WTC11 (cell line): Measurements from ENCODE around the gene C9orf40. TPM values are rescaled to one million over a fixed set of nuclear protein-coding genes. Genes with fewer than 3 reads are reported as not detected.

Experiments
- ATAC-seq: fragments of 200-7000 bp; cut with Tn5 transposase; 2 replicates; pipeline ENCODE4 v1.10.0; 2021; ENCODE audit warnings: mild to moderate bottlenecking, moderate library complexity
- CTCF ChIA-PET: fragments of 300-600 bp; sonication (Branson Sonifier 250); formaldehyde crosslinking; loops from one replicate; lab custom pipeline; 2021; ENCODE audit warnings: antibody characterized with exemption; lab: Charles Lee
- POLR2A ChIA-PET: fragments of 350-600 bp; sonication (Branson Sonifier 250); formaldehyde crosslinking; loops from one replicate; lab custom pipeline; 2021; ENCODE audit warnings: antibody characterized with exemption; lab: Charles Lee
- DNase-seq: peaks from one replicate; pipeline ENCODE4 v3.0.0; 2021; ENCODE audit warnings: low spot score
- H3K27ac Mint-ChIP-seq: 2 replicates; pipeline ENCODE4 v1.8.0; 2021; ENCODE audit warnings: mixed read lengths
- H3K27me3 Mint-ChIP-seq: 2 replicates; pipeline ENCODE4 v1.8.0; 2021; ENCODE audit warnings: low read depth, mild to moderate bottlenecking, moderate library complexity, mixed read lengths
- H3K36me3 Mint-ChIP-seq: 2 replicates; pipeline ENCODE4 v1.8.0; 2021; ENCODE audit warnings: mixed read lengths
- H3K4me1 Mint-ChIP-seq: 2 replicates; pipeline ENCODE4 v1.8.0; 2022; ENCODE audit warnings: mixed read lengths
- H3K4me3 Mint-ChIP-seq: 2 replicates; pipeline ENCODE4 v1.8.0; 2021; ENCODE audit warnings: mild to moderate bottlenecking, moderate library complexity, mixed read lengths
- H3K9me3 Mint-ChIP-seq: 2 replicates; pipeline ENCODE4 v1.8.0; 2021; ENCODE audit warnings: mixed read lengths
- CBFB ChIP-seq: sonication (generic); formaldehyde crosslinking; IDR thresholded peaks from 2 replicates; pipeline ENCODE4 v1.8.1; 2022; ENCODE audit warnings: mild to moderate bottlenecking, low read depth, missing genetic modification reagents
- GABPB1 ChIP-seq: sonication (generic); formaldehyde crosslinking; IDR thresholded peaks from 2 replicates; pipeline ENCODE4 v1.8.1; 2023; ENCODE audit warnings: mild to moderate bottlenecking, missing genetic modification reagents
- GRHL2 ChIP-seq: fragments of 250-450 bp; sonication (Bioruptor Pico); IDR thresholded peaks from 2 replicates; pipeline ENCODE4 v1.8.0; 2022; ENCODE audit warnings: mild to moderate bottlenecking, moderate library complexity; ENCODE audit not compliant: insufficient replicate concordance, severe bottlenecking
- GTF2I ChIP-seq: fragments of 250-450 bp; sonication (Bioruptor Pico); conservative IDR thresholded peaks from 2 replicates; pipeline ENCODE4 v1.4.0; 2021; ENCODE audit warnings: mild to moderate bottlenecking
- HMGA2 ChIP-seq: fragments of 250-450 bp; sonication (Bioruptor Pico); IDR thresholded peaks from 2 replicates; pipeline ENCODE4 v1.4.0; 2021; ENCODE audit warnings: mild to moderate bottlenecking, moderate library complexity
- NFATC4 ChIP-seq: fragments of 250-450 bp; sonication (Bioruptor Pico); IDR thresholded peaks from 2 replicates; pipeline ENCODE4 v1.9.0; 2021; ENCODE audit warnings: mild to moderate bottlenecking
- NFE2L1 ChIP-seq: sonication (generic); formaldehyde crosslinking; IDR thresholded peaks from 2 replicates; pipeline ENCODE4 v1.8.1; 2023; ENCODE audit warnings: missing genetic modification reagents
- NR2C2 ChIP-seq: sonication (generic); formaldehyde crosslinking; IDR thresholded peaks from 2 replicates; pipeline ENCODE4 v1.8.0; 2022; ENCODE audit warnings: mild to moderate bottlenecking, missing genetic modification reagents
- RELA ChIP-seq: sonication (generic); formaldehyde crosslinking; IDR thresholded peaks from 2 replicates; pipeline ENCODE4 v1.8.1; 2022; ENCODE audit warnings: missing genetic modification reagents, mild to moderate bottlenecking, borderline replicate concordance
- SOX15 ChIP-seq: fragments of 250-450 bp; sonication (Bioruptor Pico); IDR thresholded peaks from 2 replicates; pipeline ENCODE4 v1.9.0; 2021; ENCODE audit warnings: mild to moderate bottlenecking
- ZNF232 ChIP-seq: sonication (generic); formaldehyde crosslinking; IDR thresholded peaks from 2 replicates; pipeline ENCODE4 v1.8.0; 2022; ENCODE audit warnings: mild to moderate bottlenecking, missing genetic modification reagents
- ZNF671 ChIP-seq: fragments of 250-450 bp; sonication (Bioruptor Pico); IDR thresholded peaks from 2 replicates; pipeline ENCODE4 v1.8.0; 2021; ENCODE audit warnings: mild to moderate bottlenecking
- total RNA-seq: library from RNA; stranded (reverse); gene quantifications from 3 replicates; pipeline ENCODE4 v1.2.3, GENCODE V29; 2021
- TF ChIP-seq, protein P1 (sequence below): sonication (generic); formaldehyde crosslinking; IDR thresholded peaks from 2 replicates; pipeline ENCODE4 v1.8.0; 2022; ENCODE audit warnings: mild to moderate bottlenecking, missing genetic modification reagents
- TF ChIP-seq, protein P2 (sequence below): fragments of 250-450 bp; sonication (Bioruptor Pico); IDR thresholded peaks from 2 replicates; pipeline ENCODE4 v1.9.0; 2021; ENCODE audit warnings: mild to moderate bottlenecking, borderline replicate concordance
- TF ChIP-seq, protein P3 (sequence below): sonication (generic); formaldehyde crosslinking; IDR thresholded peaks from 2 replicates; pipeline ENCODE4 v1.8.1; 2022; ENCODE audit warnings: mild to moderate bottlenecking, moderate library complexity, missing genetic modification reagents
- TF ChIP-seq, protein P4 (sequence below): sonication (generic); formaldehyde crosslinking; IDR thresholded peaks from 2 replicates; pipeline ENCODE4 v1.8.1; 2022; ENCODE audit warnings: low read depth, mild to moderate bottlenecking, moderate library complexity, missing genetic modification reagents, borderline replicate concordance
- TF ChIP-seq, protein P5 (sequence below): fragments of 250-450 bp; sonication (Bioruptor Pico); IDR thresholded peaks from 2 replicates; pipeline ENCODE4 v2.1.2; 2022; ENCODE audit warnings: mild to moderate bottlenecking, moderate library complexity

C9orf40 gene
- total RNA-seq, 1 experiment from 2014 or later = 10.3 TPM

DNA sequence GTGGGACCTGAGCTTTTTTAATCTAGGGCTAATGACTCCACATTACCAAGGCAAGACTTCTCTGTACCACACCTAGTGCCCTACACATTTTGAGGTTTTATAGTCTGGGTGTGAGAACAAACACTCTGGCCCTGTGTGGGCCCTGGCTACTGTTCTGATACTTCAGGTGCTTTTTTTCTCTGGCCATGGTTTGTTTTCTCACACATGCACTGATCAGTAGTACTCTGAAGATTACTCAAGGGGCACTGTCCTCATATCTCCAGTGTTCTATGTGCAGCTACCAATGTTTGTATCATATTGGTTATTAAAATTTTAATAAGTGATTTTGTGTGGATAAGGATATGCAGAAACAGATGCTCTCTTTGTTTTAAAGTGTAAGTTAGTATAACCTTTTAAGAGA lies 5.9 kb upstream of the C9orf40 start:
- Mint-ChIP-seq H3K36me3 (peaks cover 23% of the 10 kb centered on the region), H3K4me3 (no peak overlapping the region), H3K27ac (no peak overlapping the region), H3K27me3 (no peaks in the 10 kb centered on the region), H3K9me3 (peaks cover 27% of the 10 kb centered on the region), H3K4me1 (peaks cover under 1% of the 10 kb centered on the region; the same call in 1 of the 2 replicates)
- ChIA-PET CTCF (no interaction called here), POLR2A (no interaction called here)
- DNase-seq (no peak), ATAC-seq (no peak)
- TF ChIP-seq NFATC4 (CRISPR knock-in tag) (no peak), RELA (CRISPR knock-in tag) (no peak), GTF2I (CRISPR knock-in tag) (no peak), ZNF671 (CRISPR knock-in tag) (no peak), GABPB1 (CRISPR knock-in tag) (no peak), CBFB (CRISPR knock-in tag) (no peak), ZNF232 (no peak), SOX15 (CRISPR knock-in tag) (no peak), NFE2L1 (no peak), NR2C2 (no peak), GRHL2 (CRISPR knock-in tag) (no peak), HMGA2 (no peak)
- TF ChIP-seq, protein P1, sequence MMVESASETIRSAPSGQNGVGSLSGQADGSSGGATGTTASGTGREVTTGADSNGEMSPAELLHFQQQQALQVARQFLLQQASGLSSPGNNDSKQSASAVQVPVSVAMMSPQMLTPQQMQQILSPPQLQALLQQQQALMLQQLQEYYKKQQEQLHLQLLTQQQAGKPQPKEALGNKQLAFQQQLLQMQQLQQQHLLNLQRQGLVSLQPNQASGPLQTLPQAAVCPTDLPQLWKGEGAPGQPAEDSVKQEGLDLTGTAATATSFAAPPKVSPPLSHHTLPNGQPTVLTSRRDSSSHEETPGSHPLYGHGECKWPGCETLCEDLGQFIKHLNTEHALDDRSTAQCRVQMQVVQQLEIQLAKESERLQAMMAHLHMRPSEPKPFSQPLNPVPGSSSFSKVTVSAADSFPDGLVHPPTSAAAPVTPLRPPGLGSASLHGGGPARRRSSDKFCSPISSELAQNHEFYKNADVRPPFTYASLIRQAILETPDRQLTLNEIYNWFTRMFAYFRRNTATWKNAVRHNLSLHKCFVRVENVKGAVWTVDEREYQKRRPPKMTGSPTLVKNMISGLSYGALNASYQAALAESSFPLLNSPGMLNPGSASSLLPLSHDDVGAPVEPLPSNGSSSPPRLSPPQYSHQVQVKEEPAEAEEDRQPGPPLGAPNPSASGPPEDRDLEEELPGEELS (CRISPR knock-in tag) = no peak
- TF ChIP-seq, protein P2, sequence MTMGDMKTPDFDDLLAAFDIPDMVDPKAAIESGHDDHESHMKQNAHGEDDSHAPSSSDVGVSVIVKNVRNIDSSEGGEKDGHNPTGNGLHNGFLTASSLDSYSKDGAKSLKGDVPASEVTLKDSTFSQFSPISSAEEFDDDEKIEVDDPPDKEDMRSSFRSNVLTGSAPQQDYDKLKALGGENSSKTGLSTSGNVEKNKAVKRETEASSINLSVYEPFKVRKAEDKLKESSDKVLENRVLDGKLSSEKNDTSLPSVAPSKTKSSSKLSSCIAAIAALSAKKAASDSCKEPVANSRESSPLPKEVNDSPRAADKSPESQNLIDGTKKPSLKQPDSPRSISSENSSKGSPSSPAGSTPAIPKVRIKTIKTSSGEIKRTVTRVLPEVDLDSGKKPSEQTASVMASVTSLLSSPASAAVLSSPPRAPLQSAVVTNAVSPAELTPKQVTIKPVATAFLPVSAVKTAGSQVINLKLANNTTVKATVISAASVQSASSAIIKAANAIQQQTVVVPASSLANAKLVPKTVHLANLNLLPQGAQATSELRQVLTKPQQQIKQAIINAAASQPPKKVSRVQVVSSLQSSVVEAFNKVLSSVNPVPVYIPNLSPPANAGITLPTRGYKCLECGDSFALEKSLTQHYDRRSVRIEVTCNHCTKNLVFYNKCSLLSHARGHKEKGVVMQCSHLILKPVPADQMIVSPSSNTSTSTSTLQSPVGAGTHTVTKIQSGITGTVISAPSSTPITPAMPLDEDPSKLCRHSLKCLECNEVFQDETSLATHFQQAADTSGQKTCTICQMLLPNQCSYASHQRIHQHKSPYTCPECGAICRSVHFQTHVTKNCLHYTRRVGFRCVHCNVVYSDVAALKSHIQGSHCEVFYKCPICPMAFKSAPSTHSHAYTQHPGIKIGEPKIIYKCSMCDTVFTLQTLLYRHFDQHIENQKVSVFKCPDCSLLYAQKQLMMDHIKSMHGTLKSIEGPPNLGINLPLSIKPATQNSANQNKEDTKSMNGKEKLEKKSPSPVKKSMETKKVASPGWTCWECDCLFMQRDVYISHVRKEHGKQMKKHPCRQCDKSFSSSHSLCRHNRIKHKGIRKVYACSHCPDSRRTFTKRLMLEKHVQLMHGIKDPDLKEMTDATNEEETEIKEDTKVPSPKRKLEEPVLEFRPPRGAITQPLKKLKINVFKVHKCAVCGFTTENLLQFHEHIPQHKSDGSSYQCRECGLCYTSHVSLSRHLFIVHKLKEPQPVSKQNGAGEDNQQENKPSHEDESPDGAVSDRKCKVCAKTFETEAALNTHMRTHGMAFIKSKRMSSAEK (CRISPR knock-in tag) = no peak
- TF ChIP-seq, protein P3, sequence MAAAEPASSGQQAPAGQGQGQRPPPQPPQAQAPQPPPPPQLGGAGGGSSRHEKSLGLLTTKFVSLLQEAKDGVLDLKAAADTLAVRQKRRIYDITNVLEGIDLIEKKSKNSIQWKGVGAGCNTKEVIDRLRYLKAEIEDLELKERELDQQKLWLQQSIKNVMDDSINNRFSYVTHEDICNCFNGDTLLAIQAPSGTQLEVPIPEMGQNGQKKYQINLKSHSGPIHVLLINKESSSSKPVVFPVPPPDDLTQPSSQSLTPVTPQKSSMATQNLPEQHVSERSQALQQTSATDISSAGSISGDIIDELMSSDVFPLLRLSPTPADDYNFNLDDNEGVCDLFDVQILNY = no peak
- TF ChIP-seq, protein P4, sequence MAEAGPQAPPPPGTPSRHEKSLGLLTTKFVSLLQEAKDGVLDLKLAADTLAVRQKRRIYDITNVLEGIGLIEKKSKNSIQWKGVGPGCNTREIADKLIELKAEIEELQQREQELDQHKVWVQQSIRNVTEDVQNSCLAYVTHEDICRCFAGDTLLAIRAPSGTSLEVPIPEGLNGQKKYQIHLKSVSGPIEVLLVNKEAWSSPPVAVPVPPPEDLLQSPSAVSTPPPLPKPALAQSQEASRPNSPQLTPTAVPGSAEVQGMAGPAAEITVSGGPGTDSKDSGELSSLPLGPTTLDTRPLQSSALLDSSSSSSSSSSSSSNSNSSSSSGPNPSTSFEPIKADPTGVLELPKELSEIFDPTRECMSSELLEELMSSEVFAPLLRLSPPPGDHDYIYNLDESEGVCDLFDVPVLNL (CRISPR knock-in tag) = no peak
- TF ChIP-seq, protein P5, sequence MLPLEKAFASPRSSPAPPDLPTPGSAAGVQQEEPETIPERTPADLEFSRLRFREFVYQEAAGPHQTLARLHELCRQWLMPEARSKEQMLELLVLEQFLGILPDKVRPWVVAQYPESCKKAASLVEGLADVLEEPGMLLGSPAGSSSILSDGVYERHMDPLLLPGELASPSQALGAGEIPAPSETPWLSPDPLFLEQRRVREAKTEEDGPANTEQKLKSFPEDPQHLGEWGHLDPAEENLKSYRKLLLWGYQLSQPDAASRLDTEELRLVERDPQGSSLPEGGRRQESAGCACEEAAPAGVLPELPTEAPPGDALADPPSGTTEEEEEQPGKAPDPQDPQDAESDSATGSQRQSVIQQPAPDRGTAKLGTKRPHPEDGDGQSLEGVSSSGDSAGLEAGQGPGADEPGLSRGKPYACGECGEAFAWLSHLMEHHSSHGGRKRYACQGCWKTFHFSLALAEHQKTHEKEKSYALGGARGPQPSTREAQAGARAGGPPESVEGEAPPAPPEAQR (CRISPR knock-in tag) = no peak
